Astrocyte (in vitro differentiated cells and primary cell): ENCODE data around the gene KL.

Experiments used
- CTCF ChIP-seq: IDR thresholded peaks from 2 replicates; pipeline ENCODE4 v1.5.1; 2011; ENCODE audit warnings: low read depth, mild to moderate bottlenecking, inconsistent platforms, low read length, moderate library complexity; ENCODE audit not compliant: insufficient read depth
- EZH2 ChIP-seq: IDR thresholded peaks from 2 replicates; pipeline ENCODE4 v1.6.1; 2012; ENCODE audit warnings: mild to moderate bottlenecking, low read length, inconsistent platforms; ENCODE audit not compliant: insufficient read depth

- TF ChIP-seq CTCF = no peak
- no peak for TF ChIP-seq EZH2
Observed at GRCh38 chr13:33058776-33059327, 42.6 kb downstream of the KL start.
